H1 (cell line): ENCODE results near the gene ECI1. TPM values are rescaled to one million over a fixed set of nuclear protein-coding genes. Genes with fewer than 3 reads are reported as not detected.

ENCODE experiments used
- CTCF ChIA-PET: fragments of 300-600 bp; sonication (Branson Sonifier 250); formaldehyde crosslinking; loops from one replicate; lab custom pipeline; 2021; ENCODE audit not compliant: partially characterized antibody; lab: Charles Lee
- POLR2A ChIA-PET: fragments of 300-600 bp; sonication (Branson Sonifier 250); formaldehyde crosslinking; loops from one replicate; lab custom pipeline; 2021; ENCODE audit warnings: inconsistent platforms; ENCODE audit not compliant: partially characterized antibody; lab: Charles Lee
- DNase-seq, 2 experiments: peaks; one replicate each; pipeline versions ENCODE4 v3.0.0 to v3.0.0-alpha.2; 2010 to 2022; ENCODE audit warnings: low spot score in 2 of 2, low read depth in 1 of 2, mixed read lengths in 1 of 2
- FAIRE-seq: peaks from 2 replicates; lab custom pipeline; 2011; peaks lifted over from hg19 to GRCh38; lab: Jason Lieb, UNC
- H2AFZ ChIP-seq: 2 replicates; pipeline ENCODE4 v1.8.1; 2012; ENCODE audit warnings: low read length, inconsistent platforms
- H2AK5ac ChIP-seq: 2 replicates; pipeline ENCODE4 v1.6.1; 2013; ENCODE audit warnings: low read depth, low read length
- H2BK120ac ChIP-seq: replicated peaks from 2 replicates; pipeline ENCODE3; 2013; ENCODE audit warnings: low read depth, low read length, inconsistent platforms
- H2BK12ac ChIP-seq: 2 replicates; pipeline ENCODE4 v1.6.1; 2013; ENCODE audit warnings: low read depth, low read length
- H2BK15ac ChIP-seq: 2 replicates; pipeline ENCODE4 v1.6.1; 2013; ENCODE audit warnings: low read length
- H2BK20ac ChIP-seq: 2 replicates; pipeline ENCODE4 v1.6.1; 2013; ENCODE audit warnings: low read length
- H2BK5ac ChIP-seq: 2 replicates; pipeline ENCODE4 v1.6.1; 2013; ENCODE audit warnings: low read depth, low read length
- H3K14ac ChIP-seq: 2 replicates; pipeline ENCODE4 v1.6.1; 2013; ENCODE audit warnings: inconsistent platforms; ENCODE audit not compliant: insufficient read length
- H3K18ac ChIP-seq: 2 replicates; pipeline ENCODE4 v1.6.1; 2013; ENCODE audit warnings: low read length; ENCODE audit errors: extremely low read depth
- H3K23ac ChIP-seq: 2 replicates; pipeline ENCODE4 v1.6.1; 2013; ENCODE audit warnings: inconsistent platforms; ENCODE audit not compliant: insufficient read length
- H3K23me2 ChIP-seq: 2 replicates; pipeline ENCODE4 v1.6.1; 2013; ENCODE audit warnings: low read depth, low read length
- H3K27ac ChIP-seq: 2 replicates; pipeline ENCODE4 v1.6.1; 2011; ENCODE audit warnings: low read depth, low read length, inconsistent platforms
- H3K27me3 ChIP-seq, 4 experiments: replicated peaks in 1 of 4; 1 replicate in 1 of 4; 2 replicates in 3 of 4; pipeline versions ENCODE4 v1.6.1 to v1.8.1; 2011 to 2013; ENCODE audit warnings: low read length in 3 of 4, mild to moderate bottlenecking in 3 of 4, inconsistent platforms in 2 of 4, mixed read lengths in 2 of 4, moderate library complexity in 1 of 4; ENCODE audit not compliant: control insufficient read depth in 3 of 4, insufficient read depth in 3 of 4; ENCODE audit errors: extremely low read depth in 1 of 4
- H3K36me3 ChIP-seq, 4 experiments: 2 replicates each; pipeline versions ENCODE4 v1.6.1 to v1.8.1; 2011 to 2013; ENCODE audit warnings: mild to moderate bottlenecking in 4 of 4, low read length in 3 of 4, moderate library complexity in 2 of 4, control low read depth in 1 of 4, inconsistent platforms in 1 of 4; ENCODE audit not compliant: insufficient read depth in 4 of 4, control insufficient read depth in 2 of 4
- H3K4ac ChIP-seq: replicated peaks from 2 replicates; pipeline ENCODE3; 2013; ENCODE audit warnings: low read length, low read depth, mixed read lengths, inconsistent platforms; ENCODE audit not compliant: insufficient read length
- H3K4me1 ChIP-seq, 4 experiments: replicated peaks in 1 of 4; 1 replicate in 1 of 4; 2 replicates in 3 of 4; pipeline versions ENCODE4 v1.6.1 to v1.8.1; 2011 to 2013; ENCODE audit warnings: low read length in 3 of 4, inconsistent platforms in 2 of 4, mixed read lengths in 1 of 4; ENCODE audit not compliant: insufficient read depth in 4 of 4, control insufficient read depth in 3 of 4
- H3K4me2 ChIP-seq, 2 experiments: 2 replicates each; pipeline versions ENCODE4 v1.6.1 to v1.8.1; 2011 to 2013; ENCODE audit warnings: low read depth in 2 of 2, low read length in 2 of 2, control low read depth in 1 of 2, inconsistent platforms in 1 of 2, mild to moderate bottlenecking in 1 of 2; ENCODE audit not compliant: insufficient read depth in 1 of 2
- H3K4me3 ChIP-seq, 4 experiments: fragments of 200-600, 300-600 bp in 1 of 4; sonication (generic), shearing (Covaris generic), sonication (Bioruptor Twin) in 1 of 4; 2 replicates each; pipeline versions ENCODE4 v1.5.1 to v1.8.1; 2011 to 2016; ENCODE audit warnings: low read length in 4 of 4, low read depth in 3 of 4, control low read depth in 2 of 4, inconsistent platforms in 2 of 4, mild to moderate bottlenecking in 2 of 4, mixed read lengths in 1 of 4, moderate library complexity in 1 of 4; ENCODE audit not compliant: insufficient read depth in 2 of 4; ENCODE audit errors: extremely low read depth in 1 of 4
- H3K56ac ChIP-seq: replicated peaks from 2 replicates; pipeline ENCODE3; 2013; ENCODE audit warnings: low read depth, mild to moderate bottlenecking, mixed read lengths, low read length, inconsistent platforms; ENCODE audit not compliant: insufficient read length
- H3K79me1 ChIP-seq: 2 replicates; pipeline ENCODE4 v1.6.1; 2013; ENCODE audit warnings: low read depth, low read length, control low read depth
- H3K79me2 ChIP-seq, 2 experiments: 2 replicates each; pipeline versions ENCODE4 v1.6.1 to v1.8.1; 2012 to 2013; ENCODE audit warnings: low read length in 2 of 2, mild to moderate bottlenecking in 2 of 2, inconsistent platforms in 1 of 2; ENCODE audit not compliant: insufficient read depth in 2 of 2, control insufficient read depth in 1 of 2
- H3K9ac ChIP-seq, 4 experiments: replicated peaks in 1 of 4; 1 replicate in 1 of 4; 2 replicates in 3 of 4; pipeline versions ENCODE4 v1.6.1 to v1.8.1; 2011 to 2013; ENCODE audit warnings: low read depth in 3 of 4, low read length in 3 of 4, control low read depth in 2 of 4, mild to moderate bottlenecking in 2 of 4, moderate library complexity in 2 of 4, inconsistent platforms in 1 of 4; ENCODE audit errors: extremely low read depth in 1 of 4
- H3K9me3 ChIP-seq, 2 experiments: 2 replicates each; pipeline versions ENCODE4 v1.6.1 to v1.8.1; 2012 to 2013; ENCODE audit warnings: mild to moderate bottlenecking in 2 of 2, moderate library complexity in 2 of 2, control low read depth in 1 of 2, inconsistent platforms in 1 of 2, low read depth in 1 of 2, low read length in 1 of 2, mixed read lengths in 1 of 2; ENCODE audit not compliant: insufficient read depth in 2 of 2
- H4K20me1 ChIP-seq, 2 experiments: replicated peaks in 1 of 2; 2 replicates each; pipeline versions ENCODE3 to v1.8.1; 2011 to 2013; ENCODE audit warnings: inconsistent platforms in 2 of 2, low read length in 2 of 2, mild to moderate bottlenecking in 1 of 2; ENCODE audit not compliant: insufficient read depth in 2 of 2, control insufficient read depth in 1 of 2
- H4K5ac ChIP-seq: 2 replicates; pipeline ENCODE4 v1.6.1; 2013; ENCODE audit warnings: low read length, low read depth, mixed read lengths, inconsistent platforms; ENCODE audit not compliant: insufficient read length
- H4K8ac ChIP-seq: 2 replicates; pipeline ENCODE4 v1.8.0; 2013; ENCODE audit warnings: mild to moderate bottlenecking, moderate library complexity, low read length, inconsistent platforms; ENCODE audit not compliant: insufficient read depth; ENCODE audit errors: extremely low read depth
- H4K91ac ChIP-seq: replicated peaks from 2 replicates; pipeline ENCODE3; 2013; ENCODE audit warnings: low read length, mixed read lengths, inconsistent platforms; ENCODE audit not compliant: insufficient read length
- EGR1 ChIP-seq: IDR thresholded peaks from 2 replicates; pipeline ENCODE4 v1.6.1; 2011; ENCODE audit warnings: low read depth, low read length, borderline replicate concordance
- MAFK ChIP-seq: IDR thresholded peaks from 2 replicates; pipeline ENCODE4 v1.6.1; 2012; ENCODE audit warnings: low read depth, mild to moderate bottlenecking, improper control_type of control experiment, low read length
- SP4 ChIP-seq: IDR thresholded peaks from 2 replicates; pipeline ENCODE4 v1.6.1; 2012; ENCODE audit warnings: low read length, inconsistent platforms
- TBP ChIP-seq: IDR thresholded peaks from 2 replicates; pipeline ENCODE4 v1.6.1; 2011; ENCODE audit warnings: low read depth, low read length, improper control_type of control experiment
- WGBS, 2 experiments: shearing (Covaris generic) in 1 of 2; methylation state at CpG; one replicate each; pipeline versions ENCODE4 v1.1.6 to v1.1.7; 2013 to 2015; ENCODE audit warnings: low lambda C conversion rate in 2 of 2, mixed read lengths in 2 of 2, inconsistent platforms in 1 of 2, low coverage in 1 of 2, missing lambda C conversion rate in 1 of 2; ENCODE audit not compliant: insufficient replicate concordance in 2 of 2, insufficient coverage in 1 of 2, insufficient read length in 1 of 2; ENCODE audit errors: extremely low coverage in 1 of 2, missing lambda C conversion rate in 1 of 2; 5-methylcytosine and 5-hydroxymethylcytosine counted together
- polyA plus RNA-seq, 7 experiments: library from polyadenylated mRNA; depleted of rRNA in 3 of 7; stranded (reverse) in 5 of 7; unstranded in 2 of 7; fragments of >200 nt in 5 of 7; fragments of 200-250 nt in 2 of 7; gene quantifications; 1 replicate in 5 of 7; 2 replicates in 1 of 7; 4 replicates in 1 of 7; pipeline versions ENCODE4 v1.2.1 to v1.2.3, GENCODE V29; 2011 to 2013; ENCODE audit warnings: missing spikeins in 2 of 7, mixed read lengths in 2 of 7
- total RNA-seq: library from RNA; stranded (reverse); fragmentation: NEBNext Ultra II Directional; extraction: Animal tissue kit (Norgen Biotek cat#: 25700); gene quantifications from 2 replicates; pipeline ENCODE4 v1.2.1, GENCODE V29; 2021
- TF ChIP-seq, protein P1 (sequence below): IDR thresholded peaks from 2 replicates; pipeline ENCODE4 v1.6.1; 2011; ENCODE audit warnings: low read length, improper control_type of control experiment

ECI1 gene
- total and polyA plus RNA-seq, 2 of the 8 experiments (the other 6 are each of a cell fraction or from before 2014, with no cell fraction given): 79.5 to 151 TPM

DNA sequence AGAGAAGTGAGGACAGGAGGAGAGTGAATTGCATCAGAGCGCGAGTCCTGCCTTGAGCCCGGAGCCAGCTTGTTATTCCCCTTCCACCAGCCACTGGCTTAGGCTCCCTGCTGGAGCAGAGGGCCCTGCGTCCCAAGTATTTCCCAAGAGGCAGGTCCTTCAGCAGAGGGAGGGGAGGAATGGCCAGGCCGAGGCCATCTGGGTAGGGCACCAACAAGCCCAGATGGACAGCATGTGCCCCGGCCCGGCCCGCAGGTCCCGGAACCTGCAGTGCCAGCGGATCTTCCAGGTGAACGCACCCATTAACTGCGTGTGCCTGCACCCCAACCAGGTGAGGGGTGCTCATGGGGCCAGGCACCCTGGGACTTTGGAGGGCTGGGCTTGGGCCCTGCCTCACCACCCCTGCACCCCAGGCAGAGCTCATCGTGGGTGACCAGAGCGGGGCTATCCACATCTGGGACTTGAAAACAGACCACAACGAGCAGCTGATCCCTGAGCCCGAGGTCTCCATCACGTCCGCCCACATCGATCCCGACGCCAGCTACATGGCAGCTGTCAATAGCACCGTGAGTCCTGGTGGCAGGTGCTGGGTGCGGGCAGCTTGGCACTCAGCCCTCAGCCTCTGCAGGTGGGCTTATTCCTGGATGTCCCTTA lies 44.5 kb downstream of the ECI1 start:
- peaks cover 0 to 7% of the 10 kb centered on the region in 2 experiments; a peak in 1 of 4 replicates for H3K79me2 ChIP-seq
- H3K4me3 ChIP-seq: no peak overlapping the region
- H3K27ac ChIP-seq: no peak overlapping the region
- POLR2A ChIA-PET: interaction anchor here (0.7 to 15.1 kb wide), 13 partner anchors 8 to 53 kb away, joined by 3 to 156 read pairs (median 5); partner anchors contain the start of genes CASKIN1, E4F1, PGP and TRAF7
- peaks cover 0 to 18% of the 10 kb centered on the region in 2 experiments for H4K20me1 ChIP-seq
- no peak overlapping the region for H3K23ac ChIP-seq
- DNase-seq (no peak), FAIRE-seq (no peak)
- no peak overlapping the region for H2BK120ac ChIP-seq
- H3K4me2 ChIP-seq: peak overlapping the region in 1 of 2 experiments; percentile 87; a peak in 1 of 4 replicates
- peaks cover 6% of the 10 kb centered on the region for H3K79me1 ChIP-seq
- no peak overlapping the region for H2BK12ac ChIP-seq
- H3K27me3 ChIP-seq: no peaks in the 10 kb centered on the region; a peak in 1 of 7 replicates
- no peak overlapping the region for H3K56ac ChIP-seq
- peaks cover 0 to 17% (median 9%) of the 10 kb centered on the region in 4 experiments; a peak in 6 of 7 replicates for H3K4me1 ChIP-seq
- TF ChIP-seq TBP (no peak), SP4 (no peak), MAFK (no peak), EGR1 (no peak)
- TF ChIP-seq, protein P1, sequence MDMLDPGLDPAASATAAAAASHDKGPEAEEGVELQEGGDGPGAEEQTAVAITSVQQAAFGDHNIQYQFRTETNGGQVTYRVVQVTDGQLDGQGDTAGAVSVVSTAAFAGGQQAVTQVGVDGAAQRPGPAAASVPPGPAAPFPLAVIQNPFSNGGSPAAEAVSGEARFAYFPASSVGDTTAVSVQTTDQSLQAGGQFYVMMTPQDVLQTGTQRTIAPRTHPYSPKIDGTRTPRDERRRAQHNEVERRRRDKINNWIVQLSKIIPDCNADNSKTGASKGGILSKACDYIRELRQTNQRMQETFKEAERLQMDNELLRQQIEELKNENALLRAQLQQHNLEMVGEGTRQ: no peak
- H2AFZ ChIP-seq: no peak overlapping the region
- H2BK5ac ChIP-seq: no peak overlapping the region; the same call in 1 of the 2 replicates
- no peak overlapping the region for H3K18ac ChIP-seq
- H3K14ac ChIP-seq: no peak overlapping the region
- no peak overlapping the region for H4K91ac ChIP-seq
- no peak overlapping the region for H2AK5ac ChIP-seq
- no peak overlapping the region for H3K4ac ChIP-seq
- WGBS, 2 experiments: 97% methylated on average over 23 of the region's 23 CpGs; no CpG with 5 or more reads in 1 of the 2 experiments
- H4K8ac ChIP-seq: peak overlapping the region; percentile 64; the same call in 1 of the 2 replicates
- CTCF ChIA-PET: interaction anchor here (0.7 to 1.4 kb wide), 4 partner anchors 12 to 726 kb away, joined by 3 to 4 read pairs (median 3); no protein-coding TSS in a partner anchor
- peaks cover 11% of the 10 kb centered on the region; the same call in 1 of the 2 replicates for H3K23me2 ChIP-seq
- H4K5ac ChIP-seq: no peak overlapping the region
- H3K36me3 ChIP-seq: peaks cover 4 to 34% (median 13%) of the 10 kb centered on the region in 4 experiments; a peak in 6 of 8 replicates
- H3K9me3 ChIP-seq: no peaks in the 10 kb centered on the region
- H2BK15ac ChIP-seq: no peak overlapping the region
- H3K9ac ChIP-seq: no peak overlapping the region
- H2BK20ac ChIP-seq: no peak overlapping the region
